Activated naive CD4-positive, alpha-beta T cell treated with anti-CD3 and anti-CD28 coated beads, Interleukin-2, amount 50 U/mL, for 16 hours (primary cell): ENCODE results near the gene LPIN1.
"Not testable (repeated sequence)": the region's sequence is repeated elsewhere in the genome, so short reads cannot be mapped to it uniquely, and the experiment has no call there.

Experiments
- DNase-seq: peaks from one replicate; pipeline ENCODE4 v3.0.0-alpha.2; 2020

LPIN1 gene

DNA sequence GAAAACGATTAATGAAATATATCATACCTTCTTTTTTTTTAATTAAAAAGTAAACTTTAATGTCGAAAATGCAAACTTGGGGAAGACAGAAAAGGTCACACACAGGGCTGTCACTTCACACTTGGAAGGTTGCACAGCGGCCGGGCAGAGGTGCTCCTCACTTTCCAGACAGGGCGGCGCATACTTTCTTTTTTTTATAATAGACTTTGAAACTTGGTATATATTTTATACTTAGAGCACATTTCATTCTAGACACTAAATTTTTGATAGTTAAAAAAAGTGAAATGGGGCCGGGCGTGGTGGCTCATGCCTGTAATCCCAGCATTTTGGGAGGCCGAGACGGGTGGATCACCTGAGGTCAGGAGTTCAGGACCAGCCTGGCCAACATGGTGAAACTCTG is 66.9 kb downstream of the LPIN1 start:
- DNase-seq, result not testable (repeated sequence)

- DNase-seq, result no peak
Measured at GRCh38 chr2:11813951-11814350, 67.5 kb downstream of the LPIN1 start.

GRCh38 chr2:11814979-11815510 is 68.6 kb downstream of the LPIN1 start:
- no peak for DNase-seq

DNA sequence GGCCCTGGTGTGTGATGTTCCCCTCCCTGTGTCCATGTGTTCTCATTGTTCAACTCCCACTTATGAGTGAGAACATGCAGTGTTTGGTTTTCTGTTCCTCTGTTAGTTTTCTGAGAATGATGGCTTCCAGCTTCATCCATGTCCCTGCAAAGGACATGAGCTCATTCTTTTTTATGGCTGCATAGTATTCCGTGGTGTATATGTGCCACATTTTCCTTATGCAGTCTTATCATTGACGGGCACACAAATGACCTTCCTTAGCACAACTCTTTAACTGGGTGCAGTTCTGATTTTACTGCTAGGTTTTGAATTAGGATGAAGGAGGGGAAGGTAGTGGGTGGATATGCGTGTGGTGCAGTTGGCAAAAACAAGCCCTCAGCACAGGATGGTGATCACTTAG is 70.5 kb downstream of the LPIN1 start:
- DNase-seq, result not testable (repeated sequence)

GRCh38 chr2:11819235-11819729 is 72.8 kb downstream of the LPIN1 start:
- DNase-seq, result no peak

GRCh38 chr2:11820650-11821049 is 74.2 kb downstream of the LPIN1 start:
- DNase-seq, result no peak

DNA sequence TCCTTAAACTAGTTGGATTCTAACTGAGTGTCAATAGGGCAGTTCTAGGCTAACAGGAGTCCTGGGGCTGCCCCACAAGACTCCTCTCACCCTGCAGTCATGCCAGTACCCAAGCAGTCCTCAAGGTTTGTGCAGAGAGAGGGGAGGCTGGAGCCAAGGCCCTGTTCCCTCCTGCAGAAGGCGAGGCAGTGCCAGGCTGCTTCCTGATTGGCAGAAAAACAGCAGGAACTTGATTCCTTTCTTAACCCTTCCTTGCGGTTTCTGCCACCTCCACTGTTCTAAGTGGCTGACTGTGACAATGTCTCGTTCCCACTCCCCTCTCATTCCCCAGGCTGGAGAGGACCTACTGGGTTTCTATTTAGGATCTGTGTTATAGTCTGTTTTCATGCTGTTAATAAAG is 75.3 kb downstream of the LPIN1 start:
- DNase-seq, result no peak

GRCh38 chr2:11822359-11822745 is 75.9 kb downstream of the LPIN1 start:
- not testable (repeated sequence) for DNase-seq

DNA sequence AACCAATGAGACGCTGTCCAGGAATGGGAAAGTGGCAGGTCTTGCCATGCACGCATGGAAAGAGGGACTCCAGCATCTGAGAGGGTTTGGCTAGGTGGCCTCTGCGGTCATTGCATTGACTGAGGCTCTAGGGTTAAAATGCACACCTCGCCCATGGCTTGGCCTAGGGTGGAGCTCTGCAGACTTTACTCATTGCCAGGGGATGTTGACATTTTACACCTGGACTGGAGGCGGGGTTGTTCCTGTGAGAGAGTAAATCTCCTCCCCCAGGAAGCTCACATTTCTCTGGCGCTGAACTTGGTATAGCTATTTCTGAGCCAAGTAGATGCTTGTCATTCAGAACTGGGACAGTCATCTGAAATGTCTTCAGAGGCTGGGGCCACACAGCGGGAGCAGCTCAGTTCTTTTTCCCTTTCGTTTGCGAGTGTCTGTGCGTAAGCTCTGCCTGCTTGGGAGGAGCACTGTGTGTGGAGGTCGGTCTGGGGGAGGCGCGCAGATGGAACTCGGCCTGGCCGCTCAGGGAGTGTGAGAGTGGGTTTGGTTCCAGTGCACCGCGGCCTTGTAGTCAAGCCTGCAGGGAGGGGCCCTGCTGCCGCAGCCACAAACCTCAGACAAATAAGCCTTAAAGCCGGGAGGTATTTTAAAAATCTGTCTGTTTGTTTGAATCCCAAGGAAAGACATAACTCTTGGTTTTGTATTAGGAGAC is 76.5 kb downstream of the LPIN1 start:
- DNase-seq, result no peak

- DNase-seq, result no peak
Measured at GRCh38 chr2:11824901-11825828, 78.7 kb downstream of the LPIN1 start.

- peak; percentile 23 for DNase-seq
Measured at GRCh38 chr2:11827547-11827946, 81.1 kb downstream of the LPIN1 start.

DNA sequence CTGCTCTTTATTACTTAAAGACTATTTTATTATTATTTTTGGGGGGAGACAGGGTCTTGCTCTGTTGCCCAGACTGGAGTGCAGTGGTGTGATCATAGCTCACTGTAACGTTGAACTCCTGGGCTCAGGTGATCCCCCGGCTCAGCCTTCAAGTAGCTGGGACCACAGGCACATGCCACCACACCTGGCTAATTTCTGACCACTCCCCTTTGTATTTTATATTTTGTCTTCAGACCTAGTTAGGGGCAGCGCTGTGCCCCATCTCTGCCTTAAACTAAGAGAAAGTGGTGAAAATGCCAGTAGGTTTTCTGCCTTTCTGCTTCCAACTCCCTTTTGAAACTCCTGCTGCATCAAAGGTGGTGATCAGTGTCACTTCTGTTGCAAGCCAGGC is 82.5 kb downstream of the LPIN1 start:
- no peak for DNase-seq

DNA sequence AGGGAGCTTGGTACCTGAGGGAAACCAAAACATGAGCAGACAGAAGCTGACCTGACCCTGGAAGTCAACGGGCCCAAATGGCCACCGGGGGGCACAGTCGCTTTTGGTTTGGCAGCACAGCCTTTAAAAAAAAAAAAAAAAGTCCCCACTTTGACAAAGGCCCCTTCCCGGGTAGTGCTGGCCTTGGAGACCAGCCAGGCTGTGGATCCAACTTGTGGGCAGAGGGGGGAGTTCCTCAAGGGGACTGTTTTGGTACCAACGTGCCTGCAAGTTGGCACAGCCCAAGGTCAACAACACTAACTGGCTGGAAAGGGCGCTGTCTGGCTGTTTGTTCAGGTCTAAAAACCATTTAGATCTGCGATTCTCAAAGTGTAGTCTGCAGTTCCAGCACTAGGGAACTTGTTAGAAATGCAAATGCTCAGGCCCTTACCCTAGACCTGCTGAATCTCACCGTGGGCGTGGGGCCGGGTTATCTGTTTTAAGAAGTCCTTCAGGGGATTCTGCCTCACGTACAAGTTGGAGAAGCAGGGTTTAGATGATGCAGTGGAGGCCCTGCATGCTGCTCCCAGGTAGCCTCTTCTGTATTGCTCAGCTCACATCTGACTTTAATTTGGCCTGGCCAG is 83.0 kb downstream of the LPIN1 start:
- peak; percentile 75 for DNase-seq

DNA sequence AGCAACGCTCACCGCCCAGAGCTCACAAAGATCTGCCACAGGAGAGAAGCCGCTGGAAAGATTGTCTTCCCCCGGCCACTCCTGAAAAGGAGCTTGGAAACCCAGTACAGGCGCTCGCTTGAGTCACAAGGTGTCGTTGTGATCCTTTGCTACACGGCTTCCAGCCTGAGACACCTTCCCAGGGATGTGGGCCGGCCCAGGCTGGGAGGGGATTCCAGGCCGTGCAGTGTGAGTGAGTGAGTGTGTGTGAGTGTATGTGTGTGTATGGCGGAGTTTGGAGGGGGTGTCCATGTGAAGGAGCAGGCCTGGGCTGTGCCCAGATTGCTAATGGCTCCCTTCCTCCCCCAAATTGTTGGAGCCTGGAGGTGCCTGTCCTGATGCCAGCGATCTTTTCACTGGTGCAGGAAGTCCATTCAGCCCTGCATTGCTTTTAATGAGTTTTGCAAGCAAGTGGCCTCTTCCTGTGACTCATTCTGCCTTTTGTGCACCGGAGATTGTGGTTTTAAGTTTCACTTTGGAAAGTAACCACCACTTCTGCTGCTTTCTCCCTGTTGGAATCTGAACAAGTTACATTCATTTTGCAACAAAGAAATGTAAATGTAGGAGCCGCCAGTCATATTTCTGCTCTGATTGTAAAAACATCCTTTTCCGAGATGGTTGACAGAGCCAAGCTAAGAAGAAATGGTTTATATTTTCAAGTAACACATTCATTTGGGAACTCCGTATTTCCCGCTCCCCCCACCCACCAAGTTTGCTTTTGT is 83.7 kb downstream of the LPIN1 start:
- DNase-seq, result peak; percentile 44

- DNase-seq, result no peak
Measured at GRCh38 chr2:11830708-11831301, 84.4 kb downstream of the LPIN1 start.

DNA sequence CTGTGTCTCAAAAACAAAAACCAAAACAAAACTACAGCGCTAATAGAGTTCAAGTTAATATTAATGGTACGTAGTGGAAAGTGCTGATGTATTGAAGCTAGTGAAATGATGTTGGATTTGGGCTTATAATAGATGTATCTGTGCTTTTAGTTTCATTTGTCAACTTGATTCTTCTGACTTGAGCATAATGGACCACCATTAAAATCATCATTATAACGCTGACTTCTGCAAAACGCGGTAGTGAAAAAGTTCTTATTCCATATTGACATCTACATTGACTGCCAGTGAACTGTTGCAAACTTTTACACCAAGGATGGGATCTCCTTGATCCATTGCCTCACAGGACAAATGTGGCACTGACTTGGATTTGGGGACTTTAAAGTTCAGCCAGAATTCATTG is 85.0 kb downstream of the LPIN1 start:
- DNase-seq, result no peak

- DNase-seq, result no peak
Measured at GRCh38 chr2:11832531-11832930, 86.1 kb downstream of the LPIN1 start.

- no peak for DNase-seq
Measured at GRCh38 chr2:11833601-11834000, 87.2 kb downstream of the LPIN1 start.

DNA sequence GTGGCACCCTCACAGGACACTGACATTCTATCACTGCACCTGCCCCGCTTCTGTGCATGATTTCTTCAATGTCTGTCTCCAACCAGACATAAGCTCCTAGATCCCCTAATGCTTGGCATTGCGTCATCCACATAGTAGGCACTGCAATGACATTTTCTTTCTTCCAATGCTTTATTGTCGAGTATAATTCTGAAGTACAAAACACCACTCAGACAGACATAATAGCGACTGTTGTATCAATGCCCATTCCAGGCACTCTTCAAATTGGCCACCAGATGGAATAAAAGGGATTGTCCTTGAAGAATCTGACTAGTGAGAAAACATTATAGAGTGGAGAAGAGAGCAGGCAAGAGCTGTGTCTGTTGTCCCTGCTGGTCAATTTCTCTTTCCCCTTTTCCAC is 89.0 kb downstream of the LPIN1 start:
- DNase-seq, result no peak

DNA sequence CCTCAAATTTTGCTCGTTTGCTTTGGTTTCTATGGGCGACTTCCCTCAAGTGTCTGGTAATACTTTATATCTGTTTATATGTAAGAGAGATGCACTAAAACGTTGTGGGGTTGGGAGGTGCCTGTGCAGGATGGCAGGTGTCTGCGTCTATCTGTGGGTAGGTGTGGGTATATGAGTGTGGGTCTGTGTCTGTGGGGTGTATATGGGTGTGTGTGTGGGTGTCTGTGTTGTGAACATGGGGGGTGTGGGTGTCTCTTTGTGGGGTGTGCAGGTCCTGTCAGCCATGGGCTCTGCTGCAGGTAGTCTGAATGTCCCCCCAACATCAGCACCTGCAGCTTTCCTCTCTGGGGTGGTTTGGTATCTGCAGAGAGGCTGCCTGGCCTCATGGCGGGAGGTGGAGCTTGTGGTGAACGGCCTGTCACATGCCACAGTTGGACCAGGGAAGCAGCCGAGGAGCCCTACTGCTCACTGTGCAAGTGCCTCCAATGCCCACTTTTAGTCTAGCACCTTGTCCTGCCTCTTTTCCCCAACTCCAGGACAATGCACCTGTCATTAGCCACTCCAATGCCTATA is 90.3 kb downstream of the LPIN1 start:
- no peak for DNase-seq

- no peak for DNase-seq
Measured at GRCh38 chr2:11837875-11838734, 91.7 kb downstream of the LPIN1 start.
